Measurements from ENCODE around the gene GNMT.
A peak's percentile ranks its signal among the peaks of the same experiment; 100 is the strongest.

Gene GNMT

GRCh38 chr6:42960243-42961019, at the start of gene GNMT:
GNMT (plus strand) TSS chr6:42960754; CDS start chr6:42960768, 14 bp downstream.
- no peak for FAIRE-seq
- DNase-seq (ENCODE audit: low spot score) = no peak

GRCh38 chr6:42911171-42912021, 49.2 kb upstream of the GNMT start:
- FAIRE-seq = no peak

GRCh38 chr6:42914546-42914945, 46.0 kb upstream of the GNMT start:
- DNase-seq (ENCODE audit: low spot score) (no peak), FAIRE-seq (no peak)

More at GRCh38 chr6:42911171-42912021, 49.2 kb upstream of the GNMT start:
- no peak for DNase-seq (ENCODE audit: low spot score)

- FAIRE-seq (no peak), DNase-seq (ENCODE audit: low spot score) (no peak)
These were observed 44.8 kb upstream of the GNMT start, which contains the start of gene PTCRA for GRCh38 chr6:42915732-42916131. PTCRA (plus strand) TSS chr6:42916053; CDS start chr6:42916070, 17 bp downstream.

GRCh38 chr6:42916288-42916687, 44.3 kb upstream of the GNMT start:
- no peak for DNase-seq (ENCODE audit: low spot score)
- FAIRE-seq = no peak

GRCh38 chr6:42921801-42922200, 38.8 kb upstream of the GNMT start:
- FAIRE-seq = no peak
- no peak for DNase-seq (ENCODE audit: low spot score)

- DNase-seq (ENCODE audit: low spot score) = no peak
- FAIRE-seq = no peak
These were observed 36.9 kb upstream of the GNMT start for GRCh38 chr6:42923666-42924065.

GRCh38 chr6:42925248-42925857, 35.2 kb upstream of the GNMT start:
- FAIRE-seq (no peak), DNase-seq (ENCODE audit: low spot score) (no peak)

GRCh38 chr6:42928986-42929820, 31.4 kb upstream of the GNMT start, which contains the start of gene CNPY3:
CNPY3 (plus strand) TSS chr6:42929480; CDS start chr6:42929571, 91 bp downstream.
- FAIRE-seq = peak; percentile 75
- peak; percentile 93 for DNase-seq (ENCODE audit: low spot score)

GRCh38 chr6:42929821-42930360, 30.7 kb upstream of the GNMT start:
- peak; percentile 28 for DNase-seq (ENCODE audit: low spot score)
- FAIRE-seq = no peak

- FAIRE-seq (no peak), DNase-seq (ENCODE audit: low spot score) (no peak)
These were observed 28.1 kb upstream of the GNMT start for GRCh38 chr6:42932412-42932811.

GRCh38 chr6:42933205-42933604, 27.3 kb upstream of the GNMT start:
- DNase-seq (ENCODE audit: low spot score) = no peak
- FAIRE-seq = no peak

- DNase-seq (ENCODE audit: low spot score) = no peak
- no peak for FAIRE-seq
These were observed 25.2 kb upstream of the GNMT start for GRCh38 chr6:42935322-42935721.

- FAIRE-seq = no peak
- DNase-seq (ENCODE audit: low spot score) = no peak
These were observed 24.2 kb upstream of the GNMT start for GRCh38 chr6:42936398-42936797.

- FAIRE-seq (no peak), DNase-seq (ENCODE audit: low spot score) (no peak)
These were observed 22.8 kb upstream of the GNMT start for GRCh38 chr6:42937548-42938427.

GRCh38 chr6:42938428-42938796, 22.1 kb upstream of the GNMT start:
- no peak for FAIRE-seq
- no peak for DNase-seq (ENCODE audit: low spot score)

- no peak for DNase-seq (ENCODE audit: low spot score)
- no peak for FAIRE-seq
These were observed 21.4 kb upstream of the GNMT start for GRCh38 chr6:42938987-42939809.

- FAIRE-seq (no peak), DNase-seq (ENCODE audit: low spot score) (no peak)
These were observed 20.8 kb upstream of the GNMT start for GRCh38 chr6:42939810-42940167.

GRCh38 chr6:42940493-42941045, 20.0 kb upstream of the GNMT start:
- no peak for DNase-seq (ENCODE audit: low spot score)
- FAIRE-seq = no peak
